M059J (cell line): Measurements from ENCODE around the gene TUBB4B. TPM values are rescaled to one million over a fixed set of nuclear protein-coding genes. Genes with fewer than 3 reads are reported as not detected.

Experiments used
- DNase-seq: peaks from one replicate; pipeline ENCODE4 v3.0.0-alpha.2; 2012; ENCODE audit warnings: low read depth
- total RNA-seq: library from RNA; depleted of rRNA; stranded (reverse); fragments of >200 nt; shearing (Covaris generic); gene quantifications from 2 replicates; pipeline ENCODE4 v1.2.3, GENCODE V29; 2014

TUBB4B gene
- total RNA-seq, 1 experiment from 2014 or later, result 381 TPM

- DNase-seq, result no peak
Measured at GRCh38 chr9:137270929-137271695, 30.0 kb downstream of the TUBB4B start.

DNA sequence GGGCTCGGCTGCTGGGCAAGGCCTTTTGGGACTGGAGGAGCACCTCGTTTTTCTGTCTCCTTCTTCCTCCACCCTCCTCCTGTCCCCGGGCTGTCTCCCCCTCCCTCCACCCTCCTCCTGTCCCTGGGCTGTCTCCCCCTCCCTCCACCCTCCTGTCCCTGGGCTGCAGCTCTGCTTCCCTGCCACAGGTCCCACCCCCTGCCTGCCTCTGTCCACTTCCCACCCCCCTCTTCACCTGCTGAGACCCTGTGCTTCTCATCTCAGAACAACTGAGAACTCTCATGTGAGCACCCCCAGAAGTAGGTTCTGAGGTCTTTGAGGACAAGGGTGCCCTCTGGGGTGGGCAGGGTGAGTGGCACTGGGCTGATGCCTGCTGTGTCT, 30.6 kb downstream of the TUBB4B start:
- no peak for DNase-seq

DNA sequence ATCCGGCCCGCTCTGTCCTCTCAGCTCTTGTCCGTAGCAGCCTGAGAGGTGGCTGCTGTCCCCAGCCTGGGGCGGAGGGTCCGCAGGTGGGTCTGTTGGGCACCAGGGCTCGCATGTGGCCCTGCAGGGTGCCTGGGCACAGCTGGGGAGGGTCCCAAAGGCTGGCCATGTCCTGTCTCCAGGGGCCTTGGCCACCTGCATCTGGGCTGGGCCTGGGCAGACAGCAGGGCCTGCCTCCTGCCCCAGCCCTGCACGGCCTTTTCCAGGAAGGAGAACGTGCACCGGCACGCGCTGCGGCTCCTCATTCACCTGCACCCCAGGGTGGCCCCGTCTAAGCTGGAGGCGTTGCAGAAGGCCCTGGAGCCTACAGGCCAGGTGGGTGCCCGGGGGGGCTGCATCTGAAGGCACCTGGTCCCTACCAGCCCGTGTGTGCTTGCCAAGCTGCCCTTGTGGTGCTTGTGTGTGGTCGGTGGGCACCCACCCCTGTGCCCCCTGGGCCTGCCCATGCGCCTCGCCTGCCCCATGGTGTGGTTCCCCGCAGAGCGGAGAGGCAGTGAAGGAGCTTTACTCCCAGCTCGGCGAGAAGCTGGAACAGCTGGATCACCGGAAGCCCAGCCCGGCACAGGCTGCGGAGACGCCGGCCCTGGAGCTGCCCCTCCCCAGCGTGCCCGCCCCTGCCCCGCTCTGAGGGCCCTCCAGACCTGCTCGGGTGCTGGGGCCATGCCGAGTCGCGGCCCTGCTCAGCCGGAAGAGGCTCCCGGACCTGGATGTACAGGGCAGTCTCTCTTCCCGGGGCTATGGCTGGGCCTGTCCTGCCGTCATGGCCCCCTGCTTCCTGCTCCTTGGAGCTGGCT, 31.4 kb downstream of the TUBB4B start:
- no peak for DNase-seq

GRCh38 chr9:137273095-137273490, 32.0 kb downstream of the TUBB4B start:
- no peak for DNase-seq

GRCh38 chr9:137273611-137274320, 32.7 kb downstream of the TUBB4B start:
- no peak for DNase-seq

GRCh38 chr9:137275203-137275587, 34.1 kb downstream of the TUBB4B start:
- DNase-seq, result no peak

- no peak for DNase-seq
Measured at GRCh38 chr9:137275588-137276472, 34.7 kb downstream of the TUBB4B start.

DNA sequence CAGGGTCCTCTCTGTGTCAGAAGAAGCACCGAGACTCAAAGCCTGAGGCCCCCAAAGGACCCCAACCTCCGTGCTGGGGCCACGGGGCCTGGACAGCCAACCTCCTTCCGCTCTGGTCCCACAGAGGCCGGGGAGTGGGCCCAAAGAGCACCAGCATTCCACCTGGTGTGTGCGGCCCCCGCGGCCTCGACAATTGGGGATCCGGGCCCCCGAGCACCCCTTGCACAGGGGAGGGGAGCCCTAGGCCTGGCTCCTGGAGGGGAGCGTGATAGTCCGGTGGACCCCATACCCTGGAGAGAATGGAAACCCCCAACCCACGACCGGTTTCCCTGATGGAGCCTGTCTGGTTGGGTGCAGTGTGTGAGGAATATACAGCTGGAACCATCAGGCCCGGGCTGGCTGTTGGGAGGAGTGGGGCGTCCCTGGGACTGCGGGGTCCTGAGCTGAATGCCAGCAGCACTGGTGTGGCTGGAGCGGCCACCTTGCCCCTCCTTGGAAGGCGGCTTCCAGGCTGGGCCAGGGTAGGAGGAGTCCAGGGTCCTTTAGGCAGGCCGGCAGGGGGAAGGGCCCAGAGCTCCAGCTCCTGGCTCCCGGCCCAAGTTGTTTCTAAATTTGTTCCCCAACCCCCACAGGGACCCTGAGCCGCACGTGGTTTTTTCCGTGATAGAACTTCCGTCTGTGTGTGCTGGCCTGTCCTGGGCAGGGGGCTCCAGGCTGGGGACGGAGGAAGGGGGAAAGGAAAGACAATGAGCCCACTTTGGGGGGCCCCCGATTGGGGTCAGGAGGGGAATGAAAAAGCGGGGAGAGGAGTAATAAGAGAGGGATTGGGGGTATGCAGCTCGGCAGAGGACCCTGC, 35.6 kb downstream of the TUBB4B start:
- no peak for DNase-seq

DNA sequence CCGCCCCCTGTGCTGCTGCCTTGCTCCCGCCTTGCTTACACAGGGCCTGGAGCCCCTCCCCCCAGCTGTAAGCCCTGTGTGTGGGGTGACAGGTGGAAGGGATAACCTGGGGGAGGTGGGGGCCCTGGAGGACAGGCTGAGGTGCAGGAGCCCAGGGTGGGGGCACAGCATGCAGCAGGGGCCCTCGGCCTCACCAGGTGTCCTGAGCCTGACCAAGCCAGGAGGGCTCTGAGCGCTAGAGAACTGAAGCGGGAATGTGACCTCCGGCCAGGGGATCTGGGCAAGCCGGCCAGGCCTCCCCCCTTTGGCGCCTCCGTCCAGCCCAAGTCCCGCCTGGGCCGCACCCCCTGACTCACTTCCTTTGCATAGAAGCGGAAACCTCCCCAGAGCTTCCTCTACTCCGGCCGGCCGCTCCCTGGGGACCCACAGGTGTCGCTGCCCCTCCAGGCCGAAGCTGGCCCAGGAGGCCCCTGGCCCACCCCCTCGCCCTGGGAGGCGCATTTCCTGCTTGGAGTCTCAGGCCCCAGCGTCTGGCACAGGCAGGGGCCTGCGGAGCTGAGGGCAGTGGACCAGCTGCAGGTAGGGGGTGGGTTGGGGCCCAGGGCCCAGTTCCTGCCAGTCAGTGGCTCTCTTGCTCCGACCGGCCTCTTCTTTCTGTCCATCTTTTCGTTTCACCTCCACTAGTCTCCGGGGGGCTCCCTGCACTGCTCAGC, 36.4 kb downstream of the TUBB4B start, which contains the start of gene TOR4A:
Gene TOR4A (plus strand): TSS at position 398 of the 713 bp plus-strand sequence. CDS start 964 bp downstream, outside the sequence.
- no peak for DNase-seq

DNA sequence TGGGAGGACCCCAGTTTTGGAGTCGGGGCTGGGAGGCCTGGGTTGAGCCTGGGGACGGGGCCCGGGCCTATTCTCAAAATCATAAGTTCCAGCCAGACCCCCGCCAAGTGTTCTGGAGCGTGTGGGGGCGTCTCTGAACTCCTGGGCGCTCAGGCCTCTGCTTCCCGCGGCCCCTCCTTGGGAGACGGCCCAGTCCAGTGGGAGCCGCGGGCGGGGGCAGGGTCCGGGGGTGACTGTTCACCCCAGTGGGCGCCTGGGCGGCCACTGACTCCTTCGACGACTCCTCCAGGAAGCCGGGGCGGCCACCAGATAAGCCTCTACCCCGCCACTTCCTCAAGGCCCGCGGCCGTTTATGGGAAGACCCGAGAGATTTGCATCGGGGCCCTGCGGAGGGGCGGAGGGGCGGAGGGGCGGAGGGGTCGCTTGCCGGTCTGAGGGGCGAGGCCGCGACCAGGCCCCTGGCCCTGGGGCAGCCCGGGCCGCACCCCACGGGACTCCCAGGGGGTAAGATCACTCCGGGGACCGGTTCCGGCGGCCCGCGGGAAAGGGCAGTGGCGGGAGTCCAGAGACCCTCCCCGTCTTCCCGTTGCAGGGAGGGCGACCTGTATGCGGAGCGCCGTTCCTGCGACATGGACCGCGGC, 37.1 kb downstream of the TUBB4B start:
- DNase-seq, result no peak

GRCh38 chr9:137278721-137279711, 37.9 kb downstream of the TUBB4B start:
- DNase-seq, result no peak

- DNase-seq, result no peak
Measured at GRCh38 chr9:137279741-137280473, 38.8 kb downstream of the TUBB4B start.

- no peak for DNase-seq
Measured at GRCh38 chr9:137280474-137281344, 39.6 kb downstream of the TUBB4B start.

GRCh38 chr9:137281345-137282116, 40.4 kb downstream of the TUBB4B start:
- no peak for DNase-seq

DNA sequence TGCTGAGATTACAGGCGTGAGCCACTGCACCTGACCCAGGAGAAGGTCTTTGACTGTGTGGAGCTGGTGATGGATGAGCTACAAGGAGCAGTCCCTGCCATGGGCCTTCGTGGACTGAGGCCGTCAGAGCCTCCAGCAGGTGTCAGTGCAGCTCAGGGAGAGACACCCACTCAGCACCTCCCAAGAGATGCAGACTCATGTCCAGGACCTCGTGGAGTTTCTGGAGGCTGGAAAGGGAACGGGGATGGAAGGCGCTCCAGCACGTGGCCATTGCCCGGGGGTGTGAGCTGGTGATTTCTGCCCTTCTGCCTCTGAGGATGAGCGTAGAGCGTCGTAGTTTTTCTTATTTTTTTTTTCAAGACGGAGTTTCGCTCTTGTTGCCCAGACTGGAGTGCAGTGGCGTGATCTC, 45.9 kb downstream of the TUBB4B start:
- peak; percentile 73 for DNase-seq
